Kidney epithelial cell (primary cell): Measurements from ENCODE around the gene GDF10. TPM values are rescaled to one million over a fixed set of nuclear protein-coding genes. Genes with fewer than 3 reads are reported as not detected.

Experiments used
- DNase-seq: peaks from one replicate; pipeline ENCODE4 v3.0.0-alpha.2; 2010; ENCODE audit warnings: low read depth
- H3K27me3 ChIP-seq: 2 replicates; pipeline ENCODE4 v1.6.0; 2011; ENCODE audit warnings: low read length; ENCODE audit not compliant: control insufficient read depth, insufficient read depth
- H3K36me3 ChIP-seq: 2 replicates; pipeline ENCODE4 v1.5.1; 2011; ENCODE audit warnings: low read length; ENCODE audit not compliant: control insufficient read depth, insufficient read depth
- H3K4me3 ChIP-seq: 2 replicates; pipeline ENCODE4 v1.5.1; 2011; ENCODE audit warnings: low read depth, mild to moderate bottlenecking, control low read depth, low read length
- total RNA-seq: library from RNA; depleted of rRNA; stranded (reverse); fragments of >200 nt; gene quantifications from 2 replicates; pipeline ENCODE4 v1.2.3, GENCODE V29; 2015
- TF ChIP-seq, protein P1 (sequence below): IDR thresholded peaks from 2 replicates; pipeline ENCODE4 v1.5.1; 2011; ENCODE audit warnings: mild to moderate bottlenecking, moderate library complexity, low read length, control low read depth, inconsistent platforms; ENCODE audit not compliant: insufficient read depth, poor library complexity, severe bottlenecking

The GDF10 gene, protein sequence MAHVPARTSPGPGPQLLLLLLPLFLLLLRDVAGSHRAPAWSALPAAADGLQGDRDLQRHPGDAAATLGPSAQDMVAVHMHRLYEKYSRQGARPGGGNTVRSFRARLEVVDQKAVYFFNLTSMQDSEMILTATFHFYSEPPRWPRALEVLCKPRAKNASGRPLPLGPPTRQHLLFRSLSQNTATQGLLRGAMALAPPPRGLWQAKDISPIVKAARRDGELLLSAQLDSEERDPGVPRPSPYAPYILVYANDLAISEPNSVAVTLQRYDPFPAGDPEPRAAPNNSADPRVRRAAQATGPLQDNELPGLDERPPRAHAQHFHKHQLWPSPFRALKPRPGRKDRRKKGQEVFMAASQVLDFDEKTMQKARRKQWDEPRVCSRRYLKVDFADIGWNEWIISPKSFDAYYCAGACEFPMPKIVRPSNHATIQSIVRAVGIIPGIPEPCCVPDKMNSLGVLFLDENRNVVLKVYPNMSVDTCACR
- not detected in 2 replicates for total RNA-seq

DNA sequence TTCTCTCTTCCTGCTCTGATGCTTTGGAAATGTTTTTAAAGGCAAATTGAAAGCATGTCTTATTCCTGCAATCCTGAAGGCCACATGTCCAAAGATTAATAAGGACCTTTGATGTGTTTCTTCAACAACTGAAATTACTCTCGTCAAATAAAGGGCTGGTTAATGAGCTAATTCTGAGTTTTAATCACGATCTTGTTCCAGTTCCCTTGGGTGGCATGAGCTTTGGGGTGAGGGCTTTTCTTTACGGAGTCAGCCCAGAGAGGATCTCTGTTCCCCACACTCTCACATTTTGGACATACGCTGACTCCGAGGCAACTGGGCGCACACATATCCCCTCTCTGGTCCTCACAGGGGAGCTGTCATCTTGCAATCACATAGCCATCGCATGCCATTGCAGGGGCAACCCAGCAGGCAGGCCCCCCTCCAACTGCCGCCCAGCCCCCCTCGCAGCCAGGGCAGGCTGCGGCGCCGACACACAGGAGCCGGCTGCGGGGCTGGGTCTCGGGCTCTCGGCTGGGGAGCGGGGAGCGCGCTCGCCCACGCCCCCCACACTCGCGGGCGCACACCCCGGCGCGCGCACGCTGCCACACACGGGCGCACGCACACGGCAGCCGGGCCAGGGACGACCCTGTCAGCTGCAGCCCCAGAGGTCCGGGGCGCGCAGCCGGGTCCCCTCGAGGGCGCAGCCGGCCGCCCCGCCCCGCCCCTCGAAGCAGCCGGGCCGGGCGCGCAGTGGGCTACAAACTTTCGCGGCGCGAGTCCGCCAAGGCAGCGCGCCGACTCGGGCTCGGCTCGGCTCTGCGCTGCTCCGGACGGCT is at the start of gene GDF10:
Gene GDF10 (plus strand): TSS at position 587 of the 818 bp plus-strand sequence. CDS start 455 bp downstream, outside the sequence.
- H3K36me3 ChIP-seq = no peaks in the 10 kb centered on the region
- TF ChIP-seq, protein P1, sequence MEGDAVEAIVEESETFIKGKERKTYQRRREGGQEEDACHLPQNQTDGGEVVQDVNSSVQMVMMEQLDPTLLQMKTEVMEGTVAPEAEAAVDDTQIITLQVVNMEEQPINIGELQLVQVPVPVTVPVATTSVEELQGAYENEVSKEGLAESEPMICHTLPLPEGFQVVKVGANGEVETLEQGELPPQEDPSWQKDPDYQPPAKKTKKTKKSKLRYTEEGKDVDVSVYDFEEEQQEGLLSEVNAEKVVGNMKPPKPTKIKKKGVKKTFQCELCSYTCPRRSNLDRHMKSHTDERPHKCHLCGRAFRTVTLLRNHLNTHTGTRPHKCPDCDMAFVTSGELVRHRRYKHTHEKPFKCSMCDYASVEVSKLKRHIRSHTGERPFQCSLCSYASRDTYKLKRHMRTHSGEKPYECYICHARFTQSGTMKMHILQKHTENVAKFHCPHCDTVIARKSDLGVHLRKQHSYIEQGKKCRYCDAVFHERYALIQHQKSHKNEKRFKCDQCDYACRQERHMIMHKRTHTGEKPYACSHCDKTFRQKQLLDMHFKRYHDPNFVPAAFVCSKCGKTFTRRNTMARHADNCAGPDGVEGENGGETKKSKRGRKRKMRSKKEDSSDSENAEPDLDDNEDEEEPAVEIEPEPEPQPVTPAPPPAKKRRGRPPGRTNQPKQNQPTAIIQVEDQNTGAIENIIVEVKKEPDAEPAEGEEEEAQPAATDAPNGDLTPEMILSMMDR = no peak
- H3K4me3 ChIP-seq = no peak within 1 kb of the TSS
- peaks cover 61% of the 10 kb centered on the region for H3K27me3 ChIP-seq
- no peak for DNase-seq

DNA sequence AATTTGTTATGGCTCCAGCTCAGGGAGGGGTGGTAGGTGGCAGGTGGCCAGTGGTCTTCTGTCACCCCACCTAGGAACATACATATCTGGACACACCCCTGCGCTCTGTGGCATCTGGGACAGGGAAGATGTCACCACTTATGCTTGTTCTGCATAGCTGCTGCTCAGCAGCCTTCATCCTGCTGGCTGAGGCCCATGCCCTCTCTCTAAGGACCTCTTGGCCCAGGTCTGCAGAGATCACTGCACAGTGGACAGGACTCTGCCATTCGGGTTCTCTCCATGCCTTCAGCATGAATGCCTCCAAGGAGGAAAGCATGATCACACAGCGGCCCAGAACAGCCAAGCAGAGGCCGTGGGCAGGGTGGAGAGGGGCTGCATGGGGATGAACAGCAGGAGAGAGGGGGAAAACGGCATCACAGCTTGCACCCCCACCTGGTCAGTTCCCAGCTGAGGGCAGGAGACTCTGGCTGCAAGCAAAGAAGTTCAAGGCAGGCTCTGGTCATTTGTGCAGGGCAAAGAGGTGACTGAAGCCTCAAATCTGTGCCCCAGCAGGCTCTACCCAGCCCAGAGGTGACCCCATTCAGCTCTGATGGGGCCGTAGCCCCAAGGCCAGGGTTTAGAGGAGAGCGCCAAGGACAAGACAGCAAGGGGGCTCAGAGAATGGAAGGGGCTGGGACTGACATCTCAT is 47.8 kb upstream of the GDF10 start:
- H3K36me3 ChIP-seq = no peaks in the 10 kb centered on the region
- no peaks in the 10 kb centered on the region for H3K27me3 ChIP-seq
- DNase-seq = no peak
- no peak overlapping the region for H3K4me3 ChIP-seq
- TF ChIP-seq, protein P1 = no peak

DNA sequence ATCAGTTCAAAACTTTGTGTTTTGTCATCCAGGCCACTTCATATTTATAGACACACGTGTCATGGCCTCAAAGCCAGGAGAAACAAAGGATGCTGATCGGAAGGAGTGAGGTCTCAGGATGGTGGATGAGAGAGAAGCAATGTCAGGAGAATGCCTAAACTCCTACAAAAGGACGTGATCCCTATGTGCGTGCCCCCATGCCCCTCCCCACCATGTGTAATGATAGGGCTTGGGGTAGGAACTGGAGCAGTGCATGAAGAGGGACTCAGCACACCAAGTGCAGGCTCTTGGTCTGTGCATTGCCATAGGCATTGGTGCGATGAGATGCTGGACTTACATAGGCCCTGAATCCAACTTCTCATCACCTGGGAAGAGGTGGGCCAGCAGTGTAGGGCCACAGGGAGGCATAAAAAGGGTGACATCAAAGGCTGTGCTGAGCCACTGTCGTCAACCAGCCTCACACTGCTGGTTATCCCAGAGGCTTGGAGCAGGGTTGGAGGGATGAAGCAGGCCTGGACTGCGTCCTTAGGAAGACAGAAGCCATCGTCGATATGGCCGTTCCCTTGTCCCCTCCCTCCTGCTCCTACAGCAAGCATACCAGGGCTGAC is 46.9 kb upstream of the GDF10 start:
- TF ChIP-seq, protein P1 = no peak
- no peak for DNase-seq
- Histone ChIP-seq H3K4me3 (no peak overlapping the region), H3K27me3 (no peaks in the 10 kb centered on the region), H3K36me3 (no peaks in the 10 kb centered on the region)

DNA sequence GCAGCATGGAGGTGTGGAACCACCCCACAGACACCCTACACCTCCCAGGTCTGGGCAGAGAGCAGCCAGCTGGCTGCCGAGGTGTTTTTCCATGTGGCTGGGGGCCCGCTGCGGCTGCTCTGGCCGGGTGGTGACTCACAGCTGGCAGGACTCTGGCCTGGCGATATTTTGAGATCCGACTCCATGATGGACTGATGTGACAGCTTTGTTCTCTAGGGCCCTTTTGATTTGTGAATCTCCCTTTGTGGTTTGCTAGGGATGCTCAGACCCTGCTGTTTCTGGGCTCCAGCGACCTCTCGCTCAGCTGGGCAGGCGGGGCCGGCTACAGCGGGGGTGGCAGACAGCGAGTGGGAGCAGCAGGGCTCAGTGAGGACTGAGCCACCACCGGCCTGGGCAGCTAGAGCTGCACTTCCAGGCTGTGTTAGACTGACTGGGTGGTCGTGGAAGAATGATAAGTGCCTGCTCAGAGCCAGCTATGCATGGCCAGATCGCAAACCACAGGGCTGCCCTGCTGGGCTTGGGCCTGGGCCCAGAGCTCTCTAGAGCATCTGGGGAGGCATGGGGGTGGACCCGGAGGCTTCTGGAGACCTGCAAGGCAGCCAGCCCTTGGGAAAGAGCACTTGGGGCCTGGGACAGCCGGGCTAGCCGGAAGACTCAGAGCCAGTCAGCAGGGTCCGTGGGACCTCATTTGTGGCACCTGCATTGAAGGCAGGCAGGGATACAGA is 46.2 kb upstream of the GDF10 start:
- H3K4me3 ChIP-seq = no peak overlapping the region
- TF ChIP-seq, protein P1 = no peak
- H3K36me3 ChIP-seq = no peaks in the 10 kb centered on the region
- no peak for DNase-seq
- H3K27me3 ChIP-seq = no peaks in the 10 kb centered on the region

DNA sequence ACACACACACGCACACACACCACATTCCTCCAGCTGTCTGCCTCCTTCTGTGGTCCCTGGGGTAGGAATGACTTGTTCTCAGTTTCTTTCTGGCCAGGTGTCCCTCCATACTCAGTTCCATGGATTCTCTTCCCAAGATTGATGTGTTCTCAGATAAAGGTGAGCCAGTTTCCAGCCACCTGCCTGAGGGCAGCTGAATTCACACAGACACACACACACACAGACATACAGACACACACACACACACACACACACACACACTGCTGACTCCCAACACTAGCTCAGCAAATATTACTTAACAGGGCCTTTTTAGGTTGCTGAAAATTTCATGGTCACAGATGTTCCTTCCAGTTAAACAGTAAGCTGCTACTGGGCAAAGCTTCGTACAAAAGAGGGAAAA is 45.4 kb upstream of the GDF10 start:
- DNase-seq = no peak
- H3K27me3 ChIP-seq = no peaks in the 10 kb centered on the region
- no peak overlapping the region for H3K4me3 ChIP-seq
- no peaks in the 10 kb centered on the region for H3K36me3 ChIP-seq
- TF ChIP-seq, protein P1 = no peak
